NAMALWA (cell line): ENCODE data around the gene AQR.
"Not testable (repeated sequence)": the region's sequence is repeated elsewhere in the genome, so short reads cannot be mapped to it uniquely, and the experiment has no call there.

Experiments used
- DNase-seq: peaks from one replicate; pipeline ENCODE4 v3.0.0-alpha.2; 2015; ENCODE audit warnings: low spot score

Gene AQR

DNA sequence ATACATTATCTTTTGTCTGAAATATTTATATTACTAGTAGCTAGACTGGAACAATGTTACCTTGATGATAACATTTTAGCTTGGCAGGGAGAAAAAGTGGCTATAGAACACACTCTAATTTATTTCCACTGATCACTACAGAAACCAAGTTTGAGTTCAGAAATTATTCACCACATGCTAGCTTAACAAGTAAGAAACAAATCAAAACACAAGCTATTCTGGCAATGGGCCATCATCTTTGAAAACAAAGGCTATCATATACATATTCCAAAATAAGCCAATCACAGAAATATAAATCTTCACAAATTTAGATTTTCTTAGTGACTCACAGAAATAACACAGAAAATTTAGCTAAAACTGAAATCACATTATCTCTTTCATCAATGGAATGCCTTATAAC is 17.1 kb downstream of the AQR start:
- DNase-seq: no peak

DNA sequence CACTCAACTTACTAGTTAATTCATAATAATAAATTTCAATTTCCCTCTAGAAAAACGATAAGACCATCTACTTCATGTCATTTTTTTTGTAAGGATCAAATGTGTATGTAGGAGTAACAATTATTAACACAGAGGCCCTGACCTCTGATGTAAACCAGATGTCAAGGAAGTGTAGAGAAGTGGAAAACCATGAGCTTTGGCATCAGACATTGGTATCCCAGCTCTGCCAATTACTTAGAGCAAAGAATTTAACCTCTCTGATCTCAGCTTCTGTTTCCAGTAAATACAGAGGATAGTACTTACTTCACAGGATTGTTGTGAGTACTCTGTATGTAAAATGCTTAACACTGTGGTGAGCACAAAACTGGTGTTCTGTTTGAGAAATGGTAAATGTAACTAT is 17.5 kb downstream of the AQR start:
- no peak for DNase-seq

DNA sequence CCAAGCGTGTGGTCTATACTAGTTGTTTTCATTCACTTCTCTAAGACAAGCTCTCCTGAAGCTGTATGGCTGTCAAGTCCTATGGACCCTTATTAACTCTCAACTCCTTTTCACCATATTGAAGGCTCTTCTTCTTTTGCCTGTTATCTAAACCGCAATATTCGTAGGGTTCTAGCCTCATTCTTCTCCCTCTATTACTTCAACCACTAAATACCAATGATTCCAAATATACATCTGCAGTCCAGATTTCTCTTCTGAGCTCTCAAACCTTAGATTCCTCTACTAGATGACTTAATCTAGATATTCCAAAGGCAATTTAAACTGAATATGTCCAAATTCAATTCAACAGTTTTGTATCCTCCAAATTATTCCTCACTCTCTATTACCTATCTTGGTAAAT is 24.6 kb downstream of the AQR start:
- no peak for DNase-seq

DNA sequence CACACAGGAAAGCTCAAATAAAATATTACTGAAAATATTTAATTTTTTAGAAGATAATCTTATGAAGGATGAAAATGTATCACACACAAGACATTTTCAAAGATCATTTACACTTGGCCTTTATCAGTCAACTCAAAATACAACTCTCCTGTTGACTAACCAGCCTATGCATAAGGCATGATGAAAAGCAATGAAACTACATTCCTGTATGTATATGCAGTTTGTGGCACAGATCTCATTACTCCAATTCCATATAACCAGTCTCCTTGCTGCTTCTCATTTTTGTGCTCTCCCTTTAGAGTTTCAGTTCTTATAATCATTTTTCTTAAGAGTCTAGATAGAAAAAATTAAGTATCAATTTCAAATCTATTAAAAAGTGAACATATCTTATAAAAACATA is 25.8 kb downstream of the AQR start:
- no peak for DNase-seq

DNA sequence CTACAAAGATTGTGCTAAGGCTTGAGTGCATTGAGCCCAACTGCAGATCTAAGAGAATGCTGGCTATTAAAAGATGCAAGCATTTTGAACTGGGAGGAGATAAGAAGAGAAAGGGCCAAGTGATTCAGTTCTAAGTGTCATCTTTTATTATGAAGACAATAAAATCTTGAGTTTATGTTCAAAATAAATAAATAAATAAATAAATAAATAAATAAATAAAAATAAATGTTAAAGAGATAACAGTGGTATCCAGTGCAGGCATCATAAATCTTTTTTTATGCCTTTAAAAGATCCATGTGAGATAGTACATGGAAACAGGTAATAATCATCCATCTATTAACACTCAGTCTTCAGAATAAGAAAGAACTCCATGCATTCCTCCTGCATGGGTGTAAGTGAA is 26.3 kb downstream of the AQR start:
- not testable (repeated sequence) for DNase-seq

DNA sequence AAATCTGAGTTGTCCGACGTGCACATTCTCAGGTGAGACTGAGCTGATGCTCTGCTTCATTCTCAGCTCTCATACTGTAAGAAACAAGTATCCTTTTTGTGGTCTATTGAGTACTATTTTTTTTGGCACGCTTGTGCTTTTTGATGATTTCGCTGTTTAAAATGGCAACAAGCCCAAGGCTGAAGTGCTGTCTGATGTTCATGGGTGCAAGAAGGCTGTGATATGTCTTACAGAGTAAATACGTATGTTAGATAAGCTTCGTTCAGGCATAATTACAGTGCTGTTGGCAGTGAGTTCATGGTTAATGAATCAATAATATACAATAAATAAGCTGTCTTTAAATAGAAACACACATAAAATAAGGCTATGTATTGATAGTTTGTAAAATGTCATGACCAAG is 27.2 kb downstream of the AQR start:
- DNase-seq: no peak

DNA sequence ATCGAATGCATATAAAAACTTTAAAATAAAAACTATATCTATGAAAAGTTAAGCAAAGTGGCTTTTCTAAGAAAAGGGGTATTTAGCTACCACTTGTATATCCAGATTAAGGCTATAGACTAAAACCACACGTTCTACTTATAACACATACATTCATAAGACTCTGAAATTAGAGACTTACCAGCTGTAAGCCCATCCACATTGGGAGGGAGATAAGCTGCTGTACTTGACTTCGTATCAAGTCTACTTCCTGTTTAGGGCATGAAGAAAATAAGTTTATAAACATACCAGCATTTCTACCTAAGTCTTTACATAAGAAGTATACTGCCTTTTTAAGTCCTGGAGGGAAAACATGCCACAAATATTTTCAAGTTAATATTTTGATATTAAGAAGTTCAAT is 27.7 kb downstream of the AQR start:
- DNase-seq: no peak

DNA sequence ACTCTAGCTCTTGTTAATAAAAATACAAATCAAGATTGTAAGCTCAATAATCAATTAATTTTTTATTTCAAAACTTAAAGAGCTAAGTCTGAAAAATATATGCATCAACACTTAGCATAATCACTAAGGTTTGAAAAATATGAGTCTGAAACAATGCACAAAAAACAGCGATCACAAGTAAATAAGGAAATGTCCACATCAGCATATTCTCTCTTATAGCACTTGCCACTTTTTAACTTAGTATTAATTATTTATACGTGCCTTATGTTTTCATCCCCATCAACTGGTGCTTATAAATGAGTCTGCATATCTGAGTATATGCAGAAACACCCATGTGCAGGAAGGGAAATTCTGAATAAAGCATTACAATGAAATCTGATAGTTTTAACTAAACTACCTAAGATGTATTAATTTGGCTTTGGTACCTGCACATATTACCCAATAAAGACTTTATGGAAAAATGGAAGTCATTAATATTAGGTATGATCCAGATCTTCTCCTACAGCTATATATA is 28.3 kb downstream of the AQR start:
- no peak for DNase-seq

DNA sequence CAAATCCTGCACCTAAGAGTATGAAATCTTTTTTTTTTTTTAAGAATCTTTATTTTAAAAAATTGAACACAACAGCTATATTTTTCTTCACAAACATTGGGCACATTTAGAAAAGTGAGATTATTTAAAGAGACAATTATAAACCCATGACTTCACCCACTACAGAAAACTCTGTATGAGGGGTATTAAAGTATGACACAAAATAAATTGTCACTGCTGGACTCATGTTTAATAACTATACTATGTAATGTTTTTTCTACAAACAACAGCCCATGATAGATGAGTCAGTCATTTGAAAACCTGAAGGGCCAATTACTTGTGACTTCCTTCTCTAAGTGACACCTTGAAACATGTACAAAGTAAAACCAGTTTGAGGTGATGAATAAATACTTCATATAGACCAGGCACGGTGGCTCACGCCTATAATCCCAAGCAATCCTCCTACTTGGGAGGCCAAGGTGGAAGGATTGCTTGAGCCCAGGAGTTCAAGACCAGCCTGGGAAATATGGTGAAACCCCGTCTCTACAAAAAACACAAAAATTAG is 36.0 kb downstream of the AQR start:
- no peak for DNase-seq

DNA sequence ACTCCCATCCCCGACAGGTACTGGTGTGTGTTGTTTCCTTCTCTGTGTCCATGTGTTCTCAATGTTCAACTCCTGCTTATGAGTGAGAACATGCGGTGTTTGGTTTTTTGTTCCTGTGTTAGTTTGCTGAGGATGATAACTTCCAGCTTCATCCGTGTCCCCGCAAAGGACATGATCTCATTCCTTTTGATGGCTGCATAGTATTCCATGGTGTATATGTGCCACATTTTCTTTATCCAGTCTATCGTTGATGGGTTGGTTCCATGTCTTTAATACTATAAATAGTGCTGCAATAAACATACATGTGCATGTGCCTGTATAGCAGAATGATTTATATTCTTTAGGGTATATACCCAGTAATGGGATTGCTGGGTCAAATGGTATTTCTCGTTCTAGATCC is 41.2 kb downstream of the AQR start:
- not testable (repeated sequence) for DNase-seq

DNA sequence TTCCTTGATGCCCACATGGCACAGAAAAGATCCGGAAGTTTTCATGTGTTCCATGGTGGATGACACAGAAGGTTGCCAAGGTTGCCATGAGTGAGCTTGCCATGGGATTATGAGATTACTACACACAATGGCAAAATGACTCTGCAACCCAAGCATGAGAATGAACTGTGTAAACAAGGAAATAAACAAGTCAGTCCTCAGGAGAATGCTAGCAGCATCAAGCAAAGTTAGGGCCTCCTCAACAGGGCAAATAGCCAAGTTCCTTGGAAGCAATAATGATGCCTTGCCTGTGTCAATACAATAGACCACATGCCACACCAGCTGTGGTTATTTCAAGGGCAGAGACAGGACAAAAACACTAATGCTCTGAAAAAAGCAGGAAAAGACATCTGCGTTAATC is 41.8 kb downstream of the AQR start:
- DNase-seq: no peak

DNA sequence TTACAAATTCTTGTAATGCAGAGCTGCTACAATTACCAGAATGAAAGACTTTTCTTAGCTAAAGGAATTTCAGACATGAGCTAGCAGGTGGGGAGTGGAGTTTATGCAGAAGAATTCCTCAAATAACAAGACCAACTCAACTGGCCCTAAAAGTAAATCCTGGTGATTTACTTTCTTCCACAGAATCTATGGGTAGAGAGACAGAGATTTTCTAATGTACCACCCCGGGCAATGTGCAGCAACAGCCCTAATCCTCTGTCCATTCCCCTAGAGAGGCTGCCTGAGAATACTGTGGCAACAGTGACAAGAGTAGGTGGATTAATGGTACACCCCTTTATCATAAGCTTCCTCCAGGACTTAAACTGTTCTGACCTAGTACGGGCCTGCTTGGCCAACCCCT is 55.2 kb downstream of the AQR start:
- DNase-seq: no peak

DNA sequence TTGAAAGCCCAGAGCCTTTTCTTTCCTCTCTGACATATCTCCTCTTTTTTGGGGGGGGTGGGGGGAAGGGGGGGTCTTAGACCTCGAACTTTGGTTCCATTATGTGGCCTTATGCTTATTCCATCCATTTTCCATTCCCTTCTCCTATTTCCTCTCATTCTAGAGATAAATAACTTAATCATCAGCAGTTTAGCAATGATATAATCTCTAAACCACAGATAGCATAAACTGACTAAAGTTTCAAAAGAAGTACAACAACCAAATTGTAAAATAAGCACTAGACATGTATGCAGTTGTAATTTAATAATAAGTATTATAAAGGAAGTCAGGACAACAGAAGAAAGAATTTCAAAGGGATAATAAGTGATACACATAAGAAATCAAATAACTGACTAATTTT is 64.5 kb downstream of the AQR start:
- DNase-seq: no peak

DNA sequence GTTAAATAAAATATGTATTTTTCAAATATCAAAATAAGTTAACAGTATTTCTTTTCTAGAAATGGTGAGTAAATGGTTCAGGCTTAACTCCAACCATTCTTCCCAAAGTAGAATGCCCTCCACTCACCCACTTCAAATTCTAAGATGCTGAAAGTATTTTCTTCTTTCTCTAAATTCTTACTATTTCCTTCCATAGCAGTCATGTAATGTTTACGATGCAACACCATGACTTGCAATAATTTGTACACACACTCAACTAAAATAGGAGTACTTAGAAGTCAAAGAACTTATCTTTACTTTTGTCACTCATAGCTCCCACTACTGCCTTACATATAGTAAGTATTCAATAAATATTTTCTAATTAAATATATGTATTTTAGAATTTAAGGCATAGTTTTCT is 65.0 kb downstream of the AQR start:
- DNase-seq: no peak

DNA sequence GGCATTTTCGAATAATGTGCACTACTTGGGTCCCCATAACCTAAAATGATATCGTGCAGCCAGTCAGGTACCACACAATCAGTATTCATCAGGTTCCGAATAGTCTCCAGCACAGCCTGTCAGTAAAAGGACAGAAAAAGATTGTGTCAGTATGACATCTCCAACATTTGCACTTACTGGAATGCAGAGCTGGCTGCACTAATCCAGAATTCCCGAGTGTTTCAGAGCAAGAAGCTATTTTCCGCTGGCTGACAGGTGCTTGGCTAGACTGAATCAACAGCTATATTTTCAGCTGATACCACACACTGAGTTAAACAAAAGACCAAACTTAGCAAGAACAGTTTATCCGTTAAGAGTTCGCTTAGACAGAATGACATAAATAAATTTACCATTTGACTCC is 68.8 kb downstream of the AQR start:
- no peak for DNase-seq

DNA sequence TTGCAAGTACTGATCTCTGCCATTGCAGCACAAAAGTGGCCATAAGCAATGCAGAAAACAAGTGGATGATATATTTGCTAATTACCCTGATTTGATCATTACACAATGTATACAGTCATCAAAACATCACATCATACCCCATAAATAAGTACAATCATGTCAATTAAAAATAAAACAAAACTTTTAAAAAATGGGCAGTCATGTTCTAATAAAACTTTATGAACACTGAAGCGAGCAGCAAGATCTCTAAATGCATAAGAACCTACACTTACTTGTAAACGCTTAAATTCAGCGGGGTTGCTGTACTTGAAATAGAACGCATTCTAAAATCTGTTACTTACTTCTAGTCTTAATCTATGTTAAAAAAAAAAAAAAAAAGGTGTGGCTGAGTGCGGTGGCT is 73.4 kb downstream of the AQR start:
- no peak for DNase-seq

DNA sequence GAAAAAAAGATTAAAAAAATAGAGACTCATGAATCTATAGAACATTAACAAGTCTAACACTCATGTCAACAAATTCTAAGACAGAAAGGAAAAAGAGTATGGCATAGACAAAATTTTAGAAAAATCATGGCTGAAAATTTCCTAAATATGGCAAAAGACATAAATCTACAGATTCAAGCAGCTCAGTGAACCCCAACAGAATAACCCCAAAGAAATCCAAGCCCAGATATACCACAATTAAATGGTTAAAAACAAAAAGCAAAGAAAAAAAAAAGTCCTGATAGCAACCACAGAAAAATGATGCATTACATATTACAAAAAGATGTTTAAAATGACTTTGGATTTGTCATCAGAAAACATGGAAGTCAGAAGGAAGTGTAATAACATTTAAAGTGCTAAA is 75.6 kb downstream of the AQR start:
- DNase-seq: no peak

DNA sequence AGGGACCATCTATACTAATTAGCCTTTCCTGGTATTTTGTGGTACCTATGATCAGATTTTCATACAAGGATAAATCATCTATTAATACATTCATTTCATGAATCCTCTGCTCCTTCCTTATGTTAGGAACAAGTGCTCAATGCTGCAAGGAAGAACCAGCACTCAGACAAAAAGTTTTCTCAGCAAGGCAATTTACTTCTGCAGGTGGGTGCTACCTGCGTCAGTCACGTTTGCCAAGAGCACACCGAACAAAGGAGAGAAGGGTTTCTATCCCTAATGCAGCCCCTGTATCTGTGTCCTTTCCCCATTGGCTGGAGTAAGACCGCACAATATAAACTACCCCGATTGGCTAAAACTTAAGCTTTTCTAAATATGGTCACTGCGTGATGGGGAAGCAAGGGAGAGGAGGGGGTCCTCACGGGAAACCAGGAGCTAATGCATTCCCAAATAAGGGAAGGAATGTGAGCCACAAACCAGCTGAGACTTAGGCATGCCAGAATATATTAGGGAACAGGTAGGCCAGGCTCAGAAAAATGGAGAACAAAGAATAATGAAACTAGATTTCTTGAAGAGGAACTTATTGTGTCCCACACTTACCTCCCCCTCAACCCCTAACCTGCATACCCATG is 76.5 kb downstream of the AQR start:
- no peak for DNase-seq

DNA sequence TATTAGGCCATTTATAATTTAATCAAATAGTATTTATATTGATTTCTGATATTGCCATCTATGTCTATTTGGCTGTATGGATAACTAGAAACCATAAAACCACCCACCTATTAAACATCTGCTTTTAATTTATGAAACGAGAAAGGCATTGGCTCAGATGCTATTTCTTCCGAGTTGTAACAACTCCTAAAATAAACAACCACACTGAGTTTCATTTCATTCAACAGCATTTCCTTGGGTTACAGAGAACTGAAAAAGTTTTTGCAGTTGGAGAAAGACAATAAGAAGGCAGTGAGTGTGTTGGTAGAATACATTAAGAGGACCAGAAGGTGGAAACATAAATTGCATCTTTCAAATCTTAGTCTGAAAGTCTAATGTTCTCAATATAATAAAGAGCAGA is 79.1 kb downstream of the AQR start:
- DNase-seq: no peak

DNA sequence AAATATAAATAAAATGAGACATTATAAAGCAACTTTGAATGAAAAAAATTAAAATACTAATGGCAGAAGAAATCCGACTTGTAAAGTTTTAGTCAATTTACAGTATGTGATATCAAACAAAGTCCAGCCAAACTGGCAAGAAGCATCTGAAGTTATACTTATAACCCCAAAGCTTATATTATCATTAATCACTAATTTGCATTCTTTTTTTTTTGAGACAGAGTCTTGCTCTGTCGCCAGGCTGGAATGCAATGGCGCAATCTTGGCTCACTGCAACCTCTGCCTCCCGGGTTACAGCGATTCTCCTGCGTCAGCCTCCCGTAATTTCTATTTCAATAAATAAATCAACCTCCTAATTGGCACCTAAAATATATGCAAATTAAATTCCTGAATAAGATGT is 80.1 kb downstream of the AQR start:
- DNase-seq: no peak

DNA sequence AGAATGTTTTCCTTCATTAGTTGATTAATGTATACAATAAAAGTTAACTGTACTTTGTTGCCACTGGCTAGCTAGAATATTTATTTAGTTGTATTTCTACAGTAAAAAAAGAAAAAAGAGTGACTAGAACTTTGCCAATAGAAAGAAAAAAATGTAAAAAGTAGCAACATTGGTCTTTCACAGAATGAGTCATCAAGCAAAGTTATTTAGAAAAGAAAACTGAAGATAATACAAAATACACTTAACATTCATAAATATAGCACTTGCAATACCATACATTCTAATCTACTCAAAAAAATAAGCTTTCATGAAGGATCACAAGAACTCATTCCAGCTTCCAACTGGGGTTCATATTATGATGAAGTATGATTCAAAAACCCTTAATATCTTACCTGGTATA is 83.4 kb downstream of the AQR start:
- no peak for DNase-seq

DNA sequence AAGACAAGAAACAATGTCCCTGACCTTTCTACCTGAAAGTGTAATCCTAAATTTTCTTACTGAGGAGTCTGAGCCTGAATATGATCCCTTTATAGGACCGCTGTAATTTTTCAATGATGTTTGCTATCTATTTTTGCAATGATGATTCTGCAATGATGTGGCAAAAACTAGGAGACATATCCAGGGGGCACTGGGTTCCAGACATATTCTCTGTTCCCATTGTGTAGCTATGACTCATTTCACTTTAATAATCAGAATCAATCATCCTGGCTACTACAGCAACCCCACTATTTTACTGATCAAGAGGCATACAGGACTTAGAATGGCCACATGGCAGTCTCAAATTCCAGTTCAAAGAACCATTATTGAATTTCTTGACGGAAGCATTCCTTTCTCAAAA is 85.9 kb downstream of the AQR start:
- DNase-seq: no peak

DNA sequence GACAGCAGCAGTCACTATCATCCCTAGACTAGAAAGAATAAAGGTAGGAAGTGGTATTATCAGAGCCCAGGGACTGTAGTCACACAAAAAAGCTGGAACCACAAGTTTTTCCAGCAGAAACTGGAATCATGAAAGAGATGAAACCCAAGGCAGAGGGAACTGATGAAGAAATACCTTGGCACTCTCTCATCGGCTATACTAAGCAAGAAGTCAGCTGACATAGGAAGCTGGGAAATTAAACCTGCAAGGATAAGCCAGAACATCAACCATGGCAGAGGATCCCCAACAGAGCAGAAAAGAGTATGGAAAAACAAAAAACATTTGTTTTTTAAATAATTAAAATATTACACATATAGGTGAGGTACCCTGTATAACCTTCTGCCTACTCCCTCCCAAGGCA is 86.5 kb downstream of the AQR start:
- DNase-seq: no peak

DNA sequence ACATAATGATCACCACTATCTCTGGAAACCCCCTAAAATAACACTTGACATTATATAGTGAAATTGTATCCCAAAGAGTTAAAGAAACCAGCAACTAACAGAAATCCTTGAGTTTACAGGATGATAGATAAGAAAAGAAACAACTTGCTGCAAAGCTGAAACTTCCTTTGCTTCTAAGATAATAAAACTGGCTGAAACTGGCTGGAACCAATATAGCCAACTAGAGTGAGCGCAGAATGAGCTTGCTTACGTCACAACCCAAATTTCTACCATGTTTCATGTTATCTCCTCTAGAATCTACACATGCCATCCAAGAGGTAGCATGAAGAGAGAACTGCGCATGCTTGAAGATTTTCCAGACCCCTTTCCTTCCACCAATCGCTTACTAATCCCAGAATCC is 90.4 kb downstream of the AQR start:
- no peak for DNase-seq

DNA sequence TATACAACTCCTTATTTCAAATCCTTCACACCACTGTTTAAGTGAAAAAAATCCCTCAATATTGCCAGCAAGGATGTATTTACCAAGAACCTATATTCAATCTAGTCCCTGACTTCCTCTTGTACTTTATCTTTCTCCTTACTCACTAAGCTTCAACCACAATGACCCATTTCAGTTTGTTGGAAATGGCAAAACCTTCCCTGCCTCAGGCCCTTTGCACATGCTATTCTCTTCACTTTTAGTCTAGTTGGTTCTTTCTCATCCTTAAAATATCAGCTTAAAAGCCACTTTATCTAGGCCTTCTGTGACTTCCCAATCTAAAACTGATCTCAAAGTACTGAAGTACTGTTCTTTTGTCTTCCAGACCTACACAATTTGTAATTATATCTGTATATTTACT is 92.9 kb downstream of the AQR start:
- no peak for DNase-seq
